ENCODE measurements around the gene ZNF76. TPM values are rescaled to one million over a fixed set of nuclear protein-coding genes. Genes with fewer than 3 reads are reported as not detected.

ZNF76 gene
- total and polyA plus RNA-seq, 9 of the 15 experiments (the other 6 are each of a cell fraction or from before 2014, with no cell fraction given): 1.2 to 17.8 (median 10.7) TPM

DNA sequence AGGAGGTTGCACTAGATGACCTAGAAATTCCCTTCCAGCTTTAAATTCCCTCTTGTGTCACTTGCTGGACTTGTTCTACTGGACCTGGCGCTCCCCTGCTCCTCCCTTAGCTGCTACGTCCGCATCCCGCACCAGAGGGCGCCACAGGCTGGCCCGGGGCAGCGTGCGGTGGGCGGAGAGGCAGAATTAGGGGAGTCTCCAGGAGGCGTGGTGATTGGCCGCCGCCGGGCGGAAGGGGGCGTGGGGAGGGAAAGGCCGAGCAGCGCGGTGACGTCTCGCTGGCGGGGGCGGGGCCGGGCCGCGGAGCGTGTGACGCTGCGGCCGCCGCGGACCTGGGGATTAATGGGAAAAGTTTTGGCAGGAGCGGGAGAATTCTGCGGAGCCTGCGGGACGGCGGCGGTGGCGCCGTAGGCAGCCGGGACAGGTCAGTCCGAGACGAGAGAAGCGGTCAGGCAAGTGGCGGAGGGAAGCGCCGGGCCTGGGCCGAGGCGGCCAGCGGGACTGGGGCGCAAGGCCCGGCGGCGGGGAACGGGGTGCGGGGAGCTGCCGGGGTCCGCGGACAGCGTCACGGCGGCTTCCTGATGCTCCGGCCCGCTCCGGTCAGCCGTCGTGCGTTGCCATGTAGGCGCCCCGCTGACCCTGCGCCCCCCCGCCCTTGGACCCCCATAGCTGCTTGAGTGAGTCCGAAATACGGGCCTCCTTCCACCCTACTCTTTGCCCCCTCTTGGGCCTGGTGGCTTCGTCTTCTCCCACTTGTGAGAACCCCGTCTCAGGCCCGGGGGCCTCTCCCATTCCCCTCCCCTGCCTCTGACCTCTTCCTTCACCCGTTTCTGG lies 82.9 kb downstream of the ZNF76 start, which contains the start of gene PPARD (continued):
- TF ChIP-seq, protein P1, sequence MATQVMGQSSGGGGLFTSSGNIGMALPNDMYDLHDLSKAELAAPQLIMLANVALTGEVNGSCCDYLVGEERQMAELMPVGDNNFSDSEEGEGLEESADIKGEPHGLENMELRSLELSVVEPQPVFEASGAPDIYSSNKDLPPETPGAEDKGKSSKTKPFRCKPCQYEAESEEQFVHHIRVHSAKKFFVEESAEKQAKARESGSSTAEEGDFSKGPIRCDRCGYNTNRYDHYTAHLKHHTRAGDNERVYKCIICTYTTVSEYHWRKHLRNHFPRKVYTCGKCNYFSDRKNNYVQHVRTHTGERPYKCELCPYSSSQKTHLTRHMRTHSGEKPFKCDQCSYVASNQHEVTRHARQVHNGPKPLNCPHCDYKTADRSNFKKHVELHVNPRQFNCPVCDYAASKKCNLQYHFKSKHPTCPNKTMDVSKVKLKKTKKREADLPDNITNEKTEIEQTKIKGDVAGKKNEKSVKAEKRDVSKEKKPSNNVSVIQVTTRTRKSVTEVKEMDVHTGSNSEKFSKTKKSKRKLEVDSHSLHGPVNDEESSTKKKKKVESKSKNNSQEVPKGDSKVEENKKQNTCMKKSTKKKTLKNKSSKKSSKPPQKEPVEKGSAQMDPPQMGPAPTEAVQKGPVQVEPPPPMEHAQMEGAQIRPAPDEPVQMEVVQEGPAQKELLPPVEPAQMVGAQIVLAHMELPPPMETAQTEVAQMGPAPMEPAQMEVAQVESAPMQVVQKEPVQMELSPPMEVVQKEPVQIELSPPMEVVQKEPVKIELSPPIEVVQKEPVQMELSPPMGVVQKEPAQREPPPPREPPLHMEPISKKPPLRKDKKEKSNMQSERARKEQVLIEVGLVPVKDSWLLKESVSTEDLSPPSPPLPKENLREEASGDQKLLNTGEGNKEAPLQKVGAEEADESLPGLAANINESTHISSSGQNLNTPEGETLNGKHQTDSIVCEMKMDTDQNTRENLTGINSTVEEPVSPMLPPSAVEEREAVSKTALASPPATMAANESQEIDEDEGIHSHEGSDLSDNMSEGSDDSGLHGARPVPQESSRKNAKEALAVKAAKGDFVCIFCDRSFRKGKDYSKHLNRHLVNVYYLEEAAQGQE (IDR thresholded peaks at IDR 0.05; ENCODE audit: borderline replicate concordance): peak; percentile 97
- TF ChIP-seq, protein P1 (CRISPR knock-in tag; IDR thresholded peaks at IDR 0.05; ENCODE audit: low read depth): no peak
- TF ChIP-seq, protein P2, sequence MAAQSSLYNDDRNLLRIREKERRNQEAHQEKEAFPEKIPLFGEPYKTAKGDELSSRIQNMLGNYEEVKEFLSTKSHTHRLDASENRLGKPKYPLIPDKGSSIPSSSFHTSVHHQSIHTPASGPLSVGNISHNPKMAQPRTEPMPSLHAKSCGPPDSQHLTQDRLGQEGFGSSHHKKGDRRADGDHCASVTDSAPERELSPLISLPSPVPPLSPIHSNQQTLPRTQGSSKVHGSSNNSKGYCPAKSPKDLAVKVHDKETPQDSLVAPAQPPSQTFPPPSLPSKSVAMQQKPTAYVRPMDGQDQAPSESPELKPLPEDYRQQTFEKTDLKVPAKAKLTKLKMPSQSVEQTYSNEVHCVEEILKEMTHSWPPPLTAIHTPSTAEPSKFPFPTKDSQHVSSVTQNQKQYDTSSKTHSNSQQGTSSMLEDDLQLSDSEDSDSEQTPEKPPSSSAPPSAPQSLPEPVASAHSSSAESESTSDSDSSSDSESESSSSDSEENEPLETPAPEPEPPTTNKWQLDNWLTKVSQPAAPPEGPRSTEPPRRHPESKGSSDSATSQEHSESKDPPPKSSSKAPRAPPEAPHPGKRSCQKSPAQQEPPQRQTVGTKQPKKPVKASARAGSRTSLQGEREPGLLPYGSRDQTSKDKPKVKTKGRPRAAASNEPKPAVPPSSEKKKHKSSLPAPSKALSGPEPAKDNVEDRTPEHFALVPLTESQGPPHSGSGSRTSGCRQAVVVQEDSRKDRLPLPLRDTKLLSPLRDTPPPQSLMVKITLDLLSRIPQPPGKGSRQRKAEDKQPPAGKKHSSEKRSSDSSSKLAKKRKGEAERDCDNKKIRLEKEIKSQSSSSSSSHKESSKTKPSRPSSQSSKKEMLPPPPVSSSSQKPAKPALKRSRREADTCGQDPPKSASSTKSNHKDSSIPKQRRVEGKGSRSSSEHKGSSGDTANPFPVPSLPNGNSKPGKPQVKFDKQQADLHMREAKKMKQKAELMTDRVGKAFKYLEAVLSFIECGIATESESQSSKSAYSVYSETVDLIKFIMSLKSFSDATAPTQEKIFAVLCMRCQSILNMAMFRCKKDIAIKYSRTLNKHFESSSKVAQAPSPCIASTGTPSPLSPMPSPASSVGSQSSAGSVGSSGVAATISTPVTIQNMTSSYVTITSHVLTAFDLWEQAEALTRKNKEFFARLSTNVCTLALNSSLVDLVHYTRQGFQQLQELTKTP (IDR thresholded peaks at IDR 0.05; ENCODE audit: low read depth in 1 of 2, partially characterized antibody in 2 of 2): no peak
- no peak for TF ChIP-seq RFX7 (CRISPR knock-in tag; IDR thresholded peaks at IDR 0.05)
- TF ChIP-seq SRSF3 (IDR thresholded peaks at IDR 0.05; ENCODE audit: insufficient read depth, low read length): no peak
- 0 out of 2 replicates have a peak, but pooled peaks have one; percentile 19 for TF ChIP-seq CBX5 (IDR thresholded peaks at IDR 0.05; ENCODE audit: borderline replicate concordance, low read depth)
- no peak for TF ChIP-seq YBX1 (IDR thresholded peaks at IDR 0.05)
- no peak for TF ChIP-seq FOSL1 (tag; conservative IDR thresholded peaks at IDR 0.05)
- no peak for TF ChIP-seq HDAC8 (tag; IDR thresholded peaks at IDR 0.05)
- TF ChIP-seq HDGF (IDR thresholded peaks at IDR 0.05): no peak
- TF ChIP-seq PHF8 (IDR thresholded peaks at IDR 0.05; ENCODE audit: borderline replicate concordance, low read length): peak; percentile 77; the same call in 1 of the 2 replicates
- TF ChIP-seq MYNN (IDR thresholded peaks at IDR 0.05): 0 out of 2 replicates have a peak, but pooled peaks have one; percentile 58
- TF ChIP-seq MYNN (CRISPR knock-in tag; IDR thresholded peaks at IDR 0.05): no peak

Measured in K562 (cell line).